Muscle of back (tissue), 11 donors: ENCODE measurements around the gene MYT1. TPM values are rescaled to one million over a fixed set of nuclear protein-coding genes. Genes with fewer than 3 reads are reported as not detected.

ENCODE experiments used
- DNase-seq, 3 donors: peaks; one replicate each; pipeline versions ENCODE4 v3.0.0 to v3.0.0-alpha.2; 2013
- polyA plus RNA-seq, 10 donors: library from polyadenylated mRNA; unstranded; fragments of 120-200 nt; gene quantifications; one replicate each; pipeline ENCODE4 v1.2.1, GENCODE V29; 2013; ENCODE audit not compliant: insufficient read length in 10 of 10

Gene MYT1
- polyA plus RNA-seq, 10 donors = 0.05 to 0.78 (median 0.11) TPM

- no peak for DNase-seq
Observed at GRCh38 chr20:64244870-64245603, 80.8 kb downstream of the MYT1 start.

GRCh38 chr20:64245746-64246595 lies 81.7 kb downstream of the MYT1 start:
- DNase-seq = no peak

DNA sequence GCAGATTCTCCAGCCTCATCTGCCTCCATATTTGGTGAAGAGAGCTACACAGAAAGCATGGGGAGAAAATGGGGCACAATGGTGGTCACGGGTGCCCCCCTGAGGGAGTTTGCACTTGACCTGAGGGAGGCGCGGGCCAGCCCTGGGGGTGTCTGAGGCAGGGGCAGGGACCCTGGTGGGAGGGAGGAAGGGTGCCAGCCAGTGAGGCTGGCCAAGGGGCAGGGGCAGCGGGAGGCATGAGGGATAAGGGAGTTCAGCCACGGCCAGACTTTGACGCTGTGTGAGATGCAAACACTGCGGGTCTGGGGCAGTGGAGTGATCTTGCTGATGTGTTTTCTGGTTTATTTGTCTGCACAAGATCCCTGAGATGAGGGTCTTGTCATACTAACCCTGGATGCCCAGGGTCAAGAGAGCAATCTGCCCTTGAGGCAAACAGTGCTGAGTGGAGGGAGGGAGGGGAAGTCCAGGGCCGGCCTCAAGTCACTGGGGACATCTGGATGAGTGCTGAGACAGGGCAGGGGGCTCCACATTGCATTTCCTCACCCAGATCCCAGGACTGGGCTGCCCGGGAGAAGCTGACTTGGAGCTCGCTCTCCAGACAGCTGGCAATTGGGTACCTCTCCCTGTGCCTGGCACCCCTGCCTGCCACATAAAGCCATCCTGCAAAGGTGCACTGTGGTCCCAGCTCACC lies 82.5 kb downstream of the MYT1 start:
- DNase-seq = no peak

DNA sequence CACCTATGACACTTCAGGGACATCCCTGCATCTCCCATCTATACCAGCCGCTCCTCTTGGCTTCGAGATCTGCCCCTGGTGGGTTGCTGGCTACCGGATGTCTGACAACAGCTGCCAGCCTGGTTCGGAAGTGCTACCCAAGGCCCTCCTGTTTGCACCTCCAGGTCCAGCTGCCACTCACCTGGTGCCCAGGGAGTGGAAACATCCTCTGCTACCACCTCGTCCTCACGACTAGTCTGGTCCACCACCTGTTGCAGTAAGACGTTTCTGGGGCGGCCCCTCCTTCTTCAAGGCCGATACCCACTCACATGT lies 83.0 kb downstream of the MYT1 start:
- no peak for DNase-seq

DNA sequence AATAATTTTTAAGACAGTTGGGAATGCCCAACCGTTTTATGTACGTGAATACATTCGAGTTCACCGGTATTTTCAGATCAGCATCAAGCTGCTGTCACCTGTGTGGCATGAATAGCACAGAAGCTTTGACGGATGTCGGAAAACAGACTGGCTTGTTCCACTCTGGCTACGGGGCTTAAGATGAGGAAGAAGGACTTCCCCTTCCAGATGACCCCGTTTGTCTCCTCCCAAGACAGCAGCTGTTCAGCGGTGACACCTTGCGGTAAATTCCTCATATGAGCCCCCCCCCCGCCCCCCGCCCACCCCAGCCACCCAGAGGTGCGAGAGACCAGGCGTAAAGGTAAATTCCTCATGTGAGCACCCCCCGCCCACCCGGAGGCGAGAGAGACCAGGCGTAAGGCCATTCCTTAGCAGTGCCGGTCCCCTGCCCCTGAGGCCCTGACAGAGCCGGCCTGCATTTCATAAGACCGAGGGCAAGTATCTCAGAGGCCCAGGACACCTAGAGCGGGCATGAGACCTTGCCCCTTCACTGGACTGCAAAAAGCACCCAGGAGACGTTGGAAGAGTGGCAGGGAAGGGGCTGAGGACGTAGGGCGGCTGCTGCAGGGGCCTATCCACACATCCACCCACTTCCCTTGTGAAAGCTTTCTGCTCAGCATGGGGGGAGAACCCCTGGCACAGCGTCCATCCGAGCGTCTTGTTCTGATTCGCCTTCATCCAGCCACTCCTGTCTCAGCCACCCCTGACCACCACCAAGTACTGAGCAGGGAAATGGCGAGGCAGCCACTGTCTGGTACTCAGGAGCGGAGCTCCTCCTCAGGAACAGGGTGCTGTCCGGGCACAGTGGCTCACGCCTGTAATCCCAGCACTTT lies 84.0 kb downstream of the MYT1 start:
- DNase-seq = no peak

DNA sequence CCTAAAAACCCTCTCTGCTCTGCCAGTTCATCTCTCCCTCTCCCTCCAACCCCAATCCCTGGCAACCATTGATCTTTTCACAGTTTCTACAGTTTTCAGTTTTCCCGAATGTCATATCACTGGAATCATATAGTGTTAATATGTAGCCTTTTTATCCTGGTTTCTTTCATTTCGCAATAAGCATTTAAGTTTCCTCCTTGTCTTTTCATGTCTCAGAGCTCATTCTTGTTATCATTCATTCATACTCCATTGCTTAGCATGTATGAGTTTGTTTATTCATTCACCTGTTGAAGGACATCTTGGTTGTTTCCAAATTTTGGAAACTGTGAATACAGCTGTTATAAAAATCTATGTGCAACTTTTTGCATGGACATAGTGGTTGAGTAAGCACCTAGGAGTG lies 85.8 kb downstream of the MYT1 start:
- DNase-seq = no peak

- DNase-seq = no peak
Observed at GRCh38 chr20:64253000-64253383, 88.7 kb downstream of the MYT1 start.

GRCh38 chr20:64253443-64253842 lies 89.2 kb downstream of the MYT1 start:
- no peak for DNase-seq

GRCh38 chr20:64254156-64254555 lies 89.9 kb downstream of the MYT1 start:
- DNase-seq = no peak

DNA sequence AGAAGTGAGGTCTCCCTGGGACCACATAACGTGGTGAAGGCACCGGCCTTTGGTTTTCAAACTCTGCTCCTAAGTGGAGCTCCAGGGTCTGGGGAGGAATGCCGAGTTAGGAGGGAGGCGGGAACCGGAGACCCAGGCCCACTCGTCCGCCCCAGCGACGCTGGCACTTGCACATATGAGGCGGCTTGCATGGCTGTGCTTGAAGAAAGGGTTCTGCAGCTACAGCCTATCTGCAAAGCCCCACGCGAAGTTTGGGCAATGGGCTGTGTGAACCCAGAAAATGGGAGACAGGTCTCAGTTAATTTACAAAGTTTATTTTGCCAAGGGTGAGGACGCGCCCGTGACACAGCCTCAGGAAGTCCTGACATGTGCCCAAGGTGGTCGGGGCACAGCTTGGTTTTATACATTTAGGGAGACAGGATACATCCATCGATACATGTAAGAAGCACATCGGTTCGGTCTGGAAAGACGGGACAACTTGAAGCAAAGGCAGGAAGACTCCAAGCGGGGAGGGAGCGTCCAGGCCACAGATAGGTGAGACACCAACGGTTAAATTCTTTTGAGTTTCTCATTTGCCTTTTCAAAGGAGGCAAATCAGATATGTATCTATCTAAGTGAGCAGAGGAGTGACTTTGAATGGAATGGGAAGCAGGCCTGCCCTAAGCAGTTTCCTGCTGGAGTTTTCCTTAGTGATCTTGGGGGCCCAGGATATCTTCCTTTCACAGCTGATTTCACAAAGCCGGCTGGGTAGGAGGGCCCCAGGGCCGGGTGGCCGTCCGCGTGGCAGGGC lies 90.5 kb downstream of the MYT1 start:
- peak in 1 of 3 donors; percentile 18 for DNase-seq

DNA sequence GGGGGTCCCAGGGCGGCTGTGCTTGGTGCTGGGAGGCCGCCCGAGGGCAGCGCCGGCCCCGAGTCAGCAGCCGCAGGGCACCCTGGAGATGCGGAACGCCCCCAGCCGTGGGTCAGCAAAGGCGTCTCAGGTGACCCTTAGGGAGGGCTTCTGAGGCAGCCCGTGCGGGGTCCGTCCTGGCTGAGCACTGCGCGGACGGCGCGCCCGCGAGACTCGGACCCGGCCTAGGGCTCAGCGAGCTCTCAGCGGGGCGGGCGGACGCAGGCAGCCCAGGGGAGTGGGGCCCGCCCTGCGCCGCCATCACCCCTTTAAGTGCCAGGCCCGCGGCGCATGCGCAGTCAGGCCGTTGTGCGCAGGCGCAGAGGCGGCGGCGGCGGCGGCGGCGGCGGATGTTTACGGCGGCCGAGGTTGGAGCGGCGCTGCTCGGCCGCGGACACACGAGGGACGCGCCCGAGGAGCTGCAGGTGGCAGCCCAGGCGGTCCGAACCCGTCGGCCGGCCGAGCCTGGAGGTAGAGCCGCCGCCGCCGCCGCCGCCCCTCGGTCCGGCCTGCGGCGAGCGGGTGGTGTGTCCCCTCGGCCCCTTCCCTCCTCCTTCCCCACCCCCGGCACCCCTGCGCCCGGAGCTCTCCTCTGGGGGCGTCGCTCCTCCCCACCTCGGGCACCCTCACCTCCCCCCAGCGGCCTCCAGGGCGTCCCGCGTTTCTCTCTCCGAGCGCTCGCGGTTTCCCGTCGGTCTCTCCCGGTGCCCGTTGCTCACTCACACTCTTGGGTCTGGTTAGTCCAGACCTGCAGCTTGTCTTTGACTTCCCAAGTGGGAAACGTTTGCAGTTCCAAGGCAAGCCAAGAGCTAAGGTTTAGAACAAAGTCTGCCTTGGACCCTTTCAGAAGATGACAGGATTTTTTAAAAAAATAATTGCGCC lies 91.4 kb downstream of the MYT1 start, which contains the start of gene PCMTD2:
Gene PCMTD2, plus strand, starts transcription at position 388 of the 921 bp plus-strand sequence. CDS start 4,218 bp downstream, outside the sequence.
- DNase-seq = peak; percentile 84 to 95 (median 85)

DNA sequence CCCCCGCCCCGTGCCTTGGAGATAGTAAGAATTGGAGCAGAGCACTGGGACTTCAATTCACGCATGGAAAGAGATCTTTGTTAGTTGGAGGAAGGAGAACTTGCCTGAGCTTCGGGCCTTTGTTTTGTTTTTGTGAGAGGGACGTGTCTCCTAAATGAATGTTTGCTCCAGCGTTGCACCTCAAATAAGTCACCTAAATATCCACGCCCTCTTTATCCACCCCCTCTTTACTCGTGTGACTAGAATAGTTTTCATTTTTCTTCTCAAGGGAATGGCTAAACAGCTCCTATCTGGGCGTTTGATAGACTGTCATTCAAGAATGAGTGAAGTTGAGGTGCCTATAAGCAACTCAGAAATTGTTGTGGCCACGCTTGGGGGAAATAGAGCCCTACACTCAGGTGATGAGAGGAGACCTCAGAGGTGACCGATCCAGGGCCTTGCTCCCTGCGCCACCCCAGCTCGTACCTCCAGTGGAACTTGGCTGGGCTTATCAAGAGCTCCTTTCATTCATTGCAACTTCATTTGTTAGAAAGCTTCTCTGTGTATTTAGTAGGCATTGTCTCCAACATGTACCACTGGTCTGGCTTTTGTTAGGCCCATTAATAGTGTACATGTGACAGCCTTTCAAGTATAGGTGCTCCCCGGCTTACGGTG lies 92.2 kb downstream of the MYT1 start:
- no peak for DNase-seq

- DNase-seq = no peak
Observed at GRCh38 chr20:64257107-64257757, 93.0 kb downstream of the MYT1 start.

DNA sequence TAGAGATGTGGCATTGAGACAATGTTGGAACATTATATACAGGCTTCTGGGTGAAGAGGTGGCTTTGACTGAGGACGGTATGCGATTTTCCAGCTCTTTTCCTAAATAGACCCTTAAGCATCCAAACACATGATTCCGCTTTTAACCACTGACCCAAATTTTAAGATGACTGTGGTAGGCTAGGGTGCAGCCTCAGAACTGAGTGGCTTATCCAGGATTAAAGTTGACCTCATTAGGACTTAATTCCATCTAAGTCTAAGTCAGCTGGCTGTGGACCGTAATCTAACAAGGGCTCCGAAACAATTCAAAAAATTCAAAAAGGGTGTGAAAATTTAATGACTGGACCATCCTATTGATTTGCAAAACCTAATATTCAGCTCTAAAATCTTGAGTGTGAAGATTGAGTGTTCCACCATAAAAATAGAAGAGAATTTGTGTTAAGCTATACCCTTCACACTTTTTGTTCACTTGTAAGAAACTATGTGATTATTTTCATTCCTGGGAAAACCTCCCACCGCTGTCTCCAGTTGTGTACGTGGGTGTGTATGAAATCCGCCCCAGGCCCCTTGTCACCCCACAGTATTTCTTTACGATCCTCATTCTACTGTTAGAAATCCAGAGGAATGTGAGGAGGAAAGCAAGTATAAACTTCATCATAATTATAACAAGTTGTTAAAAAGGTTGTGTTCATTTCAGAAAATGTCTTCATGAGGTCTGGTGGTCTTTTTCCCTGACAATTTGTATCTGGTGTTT lies 94.0 kb downstream of the MYT1 start:
- no peak for DNase-seq

DNA sequence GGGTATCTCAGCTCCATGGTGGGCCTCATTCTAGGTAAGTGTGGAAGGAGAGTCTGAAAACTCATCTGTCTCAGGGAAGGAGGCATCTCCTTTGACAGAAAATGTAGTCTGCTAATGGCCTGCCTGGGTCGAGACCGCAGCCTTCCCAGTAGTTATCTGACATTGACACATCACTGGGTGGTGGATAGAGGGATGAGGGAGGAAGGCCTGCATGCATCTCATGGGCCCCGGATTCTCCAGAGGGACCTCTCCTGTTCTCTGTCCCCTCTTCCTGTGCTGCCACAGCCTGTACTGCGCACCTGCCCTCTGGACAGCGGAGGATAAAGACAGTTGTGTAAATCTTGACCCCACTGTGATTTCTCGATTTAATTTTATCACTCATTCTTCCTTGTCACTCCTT lies 96.0 kb downstream of the MYT1 start:
- no peak for DNase-seq

DNA sequence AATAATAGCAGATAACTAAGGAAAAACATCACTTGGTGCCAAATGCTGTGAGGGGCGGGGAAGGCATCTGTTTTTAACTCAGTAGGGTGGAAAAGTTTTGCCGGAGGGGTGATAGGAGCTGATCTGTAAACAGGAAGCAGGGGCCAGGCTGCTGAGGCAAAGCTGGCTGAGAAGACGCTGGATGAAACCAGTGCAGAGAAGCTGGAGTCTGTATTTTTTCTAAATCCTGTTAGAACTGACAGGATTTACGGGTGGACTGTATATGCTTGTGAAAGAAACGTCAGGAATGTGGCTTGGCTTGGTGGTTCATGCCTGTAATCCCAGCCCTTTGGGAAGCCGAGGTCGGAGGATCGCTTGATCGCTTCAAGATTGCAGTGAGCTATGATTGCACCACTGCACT lies 96.9 kb downstream of the MYT1 start:
- peak; percentile 13 to 65 (median 31) for DNase-seq

DNA sequence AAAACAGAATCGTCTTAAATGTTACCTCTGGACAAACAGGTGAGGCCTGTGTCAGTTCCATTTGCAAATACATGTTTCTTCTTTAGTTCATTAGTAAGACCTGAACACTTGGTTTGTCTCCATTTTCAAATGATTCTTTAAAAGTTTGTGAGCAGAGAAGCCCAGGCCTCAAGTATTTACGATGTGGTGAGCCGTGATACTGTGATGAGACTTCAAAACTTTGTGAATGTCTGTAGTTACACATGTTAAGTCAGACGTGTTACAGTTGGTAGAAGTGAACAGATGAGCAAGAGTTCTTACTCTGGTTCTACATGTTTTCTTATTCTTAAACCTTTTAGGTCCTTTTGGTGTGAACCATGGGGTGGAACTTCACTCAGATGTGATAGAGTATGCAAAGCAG lies 99.8 kb downstream of the MYT1 start:
- DNase-seq = no peak

- no peak for DNase-seq
Observed at GRCh38 chr20:64265201-64265600, 100.9 kb downstream of the MYT1 start.
